Activated CD4-positive, alpha-beta T cell treated with anti-CD3 and anti-CD28 coated beads, Interleukin-2, Interleukin-4, amounts not matched to agents 100 ng/mL and 50 ng/mL, durations not matched to agents 16 hours and 8 hours (primary cell): ENCODE results near the gene BBC3.

ENCODE experiments used
- DNase-seq: peaks from one replicate; pipeline ENCODE4 v3.0.0-alpha.2; 2020; ENCODE audit warnings: low spot score

The BBC3 gene

GRCh38 chr19:47188507-47189033, 42.4 kb downstream of the BBC3 start:
- DNase-seq, result no peak

- no peak for DNase-seq
These were observed 43.2 kb downstream of the BBC3 start for GRCh38 chr19:47187797-47188196.

GRCh38 chr19:47187335-47187655, 43.7 kb downstream of the BBC3 start:
- no peak for DNase-seq

- DNase-seq, result peak; percentile 86
These were observed 44.3 kb downstream of the BBC3 start for GRCh38 chr19:47186446-47187334.

- DNase-seq, result no peak
These were observed 47.4 kb downstream of the BBC3 start for GRCh38 chr19:47183601-47184000.

- DNase-seq, result peak; percentile 55
These were observed 51.2 kb downstream of the BBC3 start for GRCh38 chr19:47179653-47180310.

- DNase-seq, result peak; percentile 73
These were observed 54.3 kb downstream of the BBC3 start for GRCh38 chr19:47176627-47177090.

GRCh38 chr19:47176071-47176626, 54.9 kb downstream of the BBC3 start:
- no peak for DNase-seq

GRCh38 chr19:47172666-47173455, 58.1 kb downstream of the BBC3 start:
- DNase-seq, result no peak
